Colonic mucosa (tissue), 4 donors: ENCODE results near the gene ALDH2. TPM values are rescaled to one million over a fixed set of nuclear protein-coding genes. Genes with fewer than 3 reads are reported as not detected.
"Not testable (repeated sequence)": the region's sequence is repeated elsewhere in the genome, so short reads cannot be mapped to it uniquely, and the experiment has no call there.

Source experiments
- DNase-seq: peaks from one replicate; pipeline ENCODE4 v3.0.0-alpha.2; 2020
- H3K27ac ChIP-seq: fragments of 200-600 bp; one replicate; pipeline ENCODE4 v1.8.0; 2021
- H3K27me3 ChIP-seq: fragments of 200-600 bp; one replicate; pipeline ENCODE4 v1.8.0; 2021
- H3K36me3 ChIP-seq: fragments of 200-600 bp; one replicate; pipeline ENCODE4 v1.8.0; 2021
- H3K4me1 ChIP-seq: fragments of 200-600 bp; one replicate; pipeline ENCODE4 v1.8.0; 2021; ENCODE audit warnings: mild to moderate bottlenecking
- H3K4me3 ChIP-seq: fragments of 200-600 bp; one replicate; pipeline ENCODE4 v1.8.0; 2021
- H3K9ac ChIP-seq, 2 donors: one replicate each; pipeline ENCODE4 v1.7.0; 2013; ENCODE audit warnings: control low read depth in 2 of 2, low read depth in 2 of 2, low read length in 2 of 2
- H3K9me3 ChIP-seq: fragments of 200-600 bp; one replicate; pipeline ENCODE4 v1.8.0; 2021
- intact Hi-C: fragments of 100-400 bp; cut with DNase I; formaldehyde crosslinking; loops from one replicate; pipeline ENCODE4 v1.14.1; 2022
- total RNA-seq, 2 donors: library from RNA; stranded (reverse); fragmentation: NEBNext Ultra II Directional in 1 of 2; extraction: Animal tissue kit (Norgen Biotek cat#: 25700) in 1 of 2; gene quantifications; one replicate each; pipeline ENCODE4 v1.2.1, GENCODE V29; 2021
- TF ChIP-seq, protein P1 (sequence below): fragments of 200-600 bp; IDR thresholded peaks from one replicate; pipeline ENCODE4 v1.8.0; 2022; ENCODE audit warnings: antibody characterized with exemption, mild to moderate bottlenecking
- donor health status: healthy.
- donor health status: DM: no; HTN: no; CAD: no.
- donor health status: DM: no; HTN: no; CAD: no.

Gene ALDH2
- total RNA-seq, 2 donors from 2014 or later, result 240 to 398 TPM

DNA sequence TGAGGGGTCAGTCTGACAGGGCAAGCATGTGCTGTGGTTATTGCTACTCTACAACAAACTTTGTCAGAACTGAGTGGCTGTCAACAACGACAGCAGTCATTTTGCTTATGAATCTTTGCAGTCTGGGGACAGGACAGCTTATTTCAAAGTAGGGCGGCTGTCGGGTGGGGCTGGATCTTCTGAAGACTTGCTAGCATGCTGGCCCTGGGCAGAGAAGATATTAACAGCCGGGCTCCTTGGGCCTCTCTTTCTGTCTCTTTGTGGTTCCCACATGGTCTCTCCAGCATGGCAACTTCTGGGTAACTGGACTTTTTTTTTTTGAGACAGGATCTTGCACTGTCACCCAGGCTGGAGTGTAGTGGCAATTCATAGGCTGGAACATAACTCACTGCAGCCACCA is 33.9 kb upstream of the ALDH2 start:
- intact Hi-C loops, result no loop called here
- TF ChIP-seq, protein P1, sequence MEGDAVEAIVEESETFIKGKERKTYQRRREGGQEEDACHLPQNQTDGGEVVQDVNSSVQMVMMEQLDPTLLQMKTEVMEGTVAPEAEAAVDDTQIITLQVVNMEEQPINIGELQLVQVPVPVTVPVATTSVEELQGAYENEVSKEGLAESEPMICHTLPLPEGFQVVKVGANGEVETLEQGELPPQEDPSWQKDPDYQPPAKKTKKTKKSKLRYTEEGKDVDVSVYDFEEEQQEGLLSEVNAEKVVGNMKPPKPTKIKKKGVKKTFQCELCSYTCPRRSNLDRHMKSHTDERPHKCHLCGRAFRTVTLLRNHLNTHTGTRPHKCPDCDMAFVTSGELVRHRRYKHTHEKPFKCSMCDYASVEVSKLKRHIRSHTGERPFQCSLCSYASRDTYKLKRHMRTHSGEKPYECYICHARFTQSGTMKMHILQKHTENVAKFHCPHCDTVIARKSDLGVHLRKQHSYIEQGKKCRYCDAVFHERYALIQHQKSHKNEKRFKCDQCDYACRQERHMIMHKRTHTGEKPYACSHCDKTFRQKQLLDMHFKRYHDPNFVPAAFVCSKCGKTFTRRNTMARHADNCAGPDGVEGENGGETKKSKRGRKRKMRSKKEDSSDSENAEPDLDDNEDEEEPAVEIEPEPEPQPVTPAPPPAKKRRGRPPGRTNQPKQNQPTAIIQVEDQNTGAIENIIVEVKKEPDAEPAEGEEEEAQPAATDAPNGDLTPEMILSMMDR, result no peak

DNA sequence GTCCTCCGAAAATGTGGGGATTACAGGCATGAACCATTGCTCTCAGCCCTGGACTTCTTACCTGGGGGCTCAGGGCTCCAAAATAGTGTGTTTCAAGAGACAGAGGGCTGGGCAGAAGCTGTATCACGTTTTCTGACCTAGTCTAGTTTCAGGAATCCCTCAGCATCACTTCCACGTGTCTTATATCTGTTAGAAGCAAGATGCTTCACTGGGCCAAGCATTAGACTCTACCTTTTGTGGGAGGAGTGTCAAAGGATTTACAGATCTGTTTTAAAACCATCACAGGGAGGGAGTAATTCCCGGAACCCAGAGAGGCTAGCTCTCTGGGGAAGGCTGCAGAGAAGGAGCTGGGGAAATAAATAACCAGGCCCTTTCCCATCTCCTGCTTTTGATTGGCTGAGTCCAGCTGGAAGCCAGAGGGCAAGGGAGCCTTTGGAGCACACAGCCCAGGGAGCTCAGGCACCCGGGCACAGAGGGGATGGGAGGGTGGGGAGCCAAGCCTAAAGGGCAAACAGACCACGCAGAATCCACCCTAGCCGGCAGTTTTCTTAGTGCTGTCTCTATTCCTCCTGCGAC is 33.3 kb upstream of the ALDH2 start:
- Histone ChIP-seq H3K9ac (no peak overlapping the region), H3K36me3 (no peaks in the 10 kb centered on the region), H3K4me1 (no peaks in the 10 kb centered on the region), H3K9me3 (no peaks in the 10 kb centered on the region), H3K4me3 (no peak overlapping the region), H3K27ac (no peak overlapping the region), H3K27me3 (no peaks in the 10 kb centered on the region)
- DNase-seq, result no peak
- TF ChIP-seq, protein P1, result no peak
- intact Hi-C loops, result no loop called here

More for the DNA sequence above, 33.9 kb upstream of the ALDH2 start:
- DNase-seq, result no peak
- H3K27me3 ChIP-seq, result no peaks in the 10 kb centered on the region
- no peak overlapping the region for H3K9ac ChIP-seq
- no peaks in the 10 kb centered on the region for H3K9me3 ChIP-seq
- H3K4me3 ChIP-seq, result no peak overlapping the region
- no peaks in the 10 kb centered on the region for H3K36me3 ChIP-seq
- no peak overlapping the region for H3K27ac ChIP-seq
- H3K4me1 ChIP-seq, result no peaks in the 10 kb centered on the region

DNA sequence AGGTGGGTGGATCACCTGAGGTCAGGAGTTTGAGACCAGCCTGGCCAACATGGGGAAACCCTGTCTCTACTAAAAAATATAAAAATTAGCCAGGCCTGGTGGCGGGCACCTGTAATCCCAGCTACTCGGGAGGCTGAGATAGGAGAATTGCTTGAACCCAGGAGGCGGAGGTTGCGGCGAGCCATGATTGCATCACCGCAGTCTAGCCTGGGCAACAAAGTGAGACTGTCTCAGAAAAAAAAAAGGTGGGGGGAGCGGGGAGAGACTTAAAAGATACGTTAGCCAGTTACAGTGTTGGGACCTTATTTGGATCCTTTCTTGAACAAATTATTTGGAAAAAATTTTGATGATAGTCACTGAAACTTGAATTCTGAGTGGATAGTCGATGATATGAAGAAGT is 27.2 kb upstream of the ALDH2 start:
- not testable (repeated sequence) for H3K36me3 ChIP-seq

DNA sequence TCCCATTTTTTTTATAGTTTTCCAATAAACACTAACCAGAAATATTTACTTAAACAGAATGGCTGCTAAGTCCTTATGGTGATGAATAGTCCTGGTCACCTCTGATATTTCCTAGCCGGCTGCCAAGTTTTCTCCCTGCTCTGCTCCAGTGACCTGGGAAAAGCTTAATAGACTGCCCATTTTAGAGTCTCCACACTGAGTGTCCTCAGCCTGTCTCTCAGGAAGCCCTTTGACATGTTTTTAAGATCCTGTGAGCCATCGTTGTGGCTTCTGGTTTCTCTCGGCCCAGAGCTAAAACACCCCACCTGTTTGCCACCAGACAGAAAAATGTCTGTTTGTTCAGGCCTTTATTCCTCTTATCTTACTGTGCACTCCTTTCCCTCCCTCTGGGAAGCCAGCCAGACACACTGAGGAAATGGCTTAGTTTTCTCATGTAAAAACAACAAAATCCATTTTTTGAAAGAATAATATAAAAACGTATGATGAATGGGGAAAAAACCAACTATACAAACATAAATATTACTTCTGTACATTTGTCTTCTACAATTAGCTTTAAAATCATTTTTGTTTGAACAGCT is 25.4 kb upstream of the ALDH2 start:
- H3K4me1 ChIP-seq, result no peaks in the 10 kb centered on the region
- no peaks in the 10 kb centered on the region for H3K36me3 ChIP-seq
- H3K9ac ChIP-seq, result peak overlapping the region in 1 of 2 donors; percentile 21
- peak; percentile 66 for DNase-seq
- intact Hi-C loops, result no loop called here
- peak overlapping the region; percentile 5 for H3K27ac ChIP-seq
- no peak overlapping the region for H3K4me3 ChIP-seq
- no peaks in the 10 kb centered on the region for H3K9me3 ChIP-seq
- TF ChIP-seq, protein P1, result no peak
- no peaks in the 10 kb centered on the region for H3K27me3 ChIP-seq

More for the DNA sequence above, 27.2 kb upstream of the ALDH2 start:
- intact Hi-C loops, DNase-seq, H3K4me3 ChIP-seq, H3K27me3 ChIP-seq, H3K27ac ChIP-seq, H3K4me1 ChIP-seq, H3K9me3 ChIP-seq, H3K9ac ChIP-seq: not testable (repeated sequence)

DNA sequence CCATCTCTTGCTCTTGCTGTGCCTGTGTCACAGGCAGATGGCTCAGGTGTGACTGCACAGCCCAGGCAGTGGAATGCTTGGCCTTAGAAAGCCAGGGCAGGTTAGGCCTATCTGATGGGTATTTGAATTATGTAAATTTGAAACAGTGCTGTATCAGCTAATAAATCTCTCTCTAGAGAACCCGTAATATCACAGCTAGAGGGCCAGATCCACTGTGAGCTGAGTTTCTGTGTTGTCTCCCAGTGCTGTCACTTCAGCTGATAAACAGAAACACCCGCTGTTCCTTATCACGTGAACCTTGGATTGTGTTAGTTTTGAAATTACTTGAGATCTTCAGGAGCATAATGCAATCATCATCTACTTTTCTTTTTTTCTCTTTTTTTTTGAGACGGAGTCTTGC is 21.5 kb upstream of the ALDH2 start:
- intact Hi-C loops, result no loop called here
- no peak for DNase-seq
- H3K27ac ChIP-seq, result no peak overlapping the region

DNA sequence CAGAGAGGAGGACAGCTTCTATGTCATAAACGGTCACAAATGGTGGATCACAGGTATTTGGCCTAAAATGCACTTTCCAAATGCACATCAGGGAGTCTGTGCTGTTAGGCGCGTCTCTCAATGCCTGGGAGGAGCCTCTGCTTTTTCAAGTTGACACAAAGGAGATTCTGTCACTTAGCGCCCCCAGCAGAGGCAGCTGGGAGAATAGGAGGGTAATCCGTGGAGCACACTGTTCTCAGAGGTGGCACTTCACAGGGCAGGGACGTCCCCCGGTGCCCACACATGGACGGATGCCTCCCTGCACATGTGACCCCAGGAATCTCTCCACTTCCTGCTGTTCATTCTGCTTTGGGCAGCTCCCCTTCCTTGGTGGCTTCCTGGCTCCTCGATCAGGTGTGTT is 19.4 kb upstream of the ALDH2 start:
- Histone ChIP-seq H3K4me3 (no peak overlapping the region), H3K9me3 (no peaks in the 10 kb centered on the region), H3K27me3 (no peaks in the 10 kb centered on the region), H3K4me1 (no peaks in the 10 kb centered on the region), H3K36me3 (no peaks in the 10 kb centered on the region), H3K9ac (no peak overlapping the region), H3K27ac (no peak overlapping the region)
- intact Hi-C loops, result no loop called here
- TF ChIP-seq, protein P1, result no peak
- DNase-seq, result no peak

More for the DNA sequence above, 21.5 kb upstream of the ALDH2 start:
- Histone ChIP-seq H3K36me3 (no peaks in the 10 kb centered on the region), H3K4me1 (no peaks in the 10 kb centered on the region), H3K9me3 (no peaks in the 10 kb centered on the region), H3K9ac (no peak overlapping the region), H3K27me3 (no peaks in the 10 kb centered on the region), H3K4me3 (no peak overlapping the region)
- TF ChIP-seq, protein P1, result no peak
